ENCODE measurements around the gene GEN1.

- TF ChIP-seq GABPB1 (CRISPR knock-in tag; IDR thresholded peaks at IDR 0.05) (no peak), ZNF263 (CRISPR knock-in tag; IDR thresholded peaks at IDR 0.05; ENCODE audit: low read depth) (no peak), ZNF671 (CRISPR knock-in tag; IDR thresholded peaks at IDR 0.05) (no peak), TCF7 (CRISPR knock-in tag; IDR thresholded peaks at IDR 0.05; ENCODE audit: low read depth) (no peak), CTCF (IDR thresholded peaks at IDR 0.05) (no peak), NFYB (CRISPR knock-in tag; conservative IDR thresholded peaks at IDR 0.05; ENCODE audit: low read depth) (no peak), TEAD4 (CRISPR knock-in tag; IDR thresholded peaks at IDR 0.05) (no peak), ZBTB43 (CRISPR knock-in tag; IDR thresholded peaks at IDR 0.05) (no peak), MAX (CRISPR knock-in tag; IDR thresholded peaks at IDR 0.05) (no peak), STAT6 (CRISPR knock-in tag; conservative IDR thresholded peaks at IDR 0.05; ENCODE audit: low read depth) (no peak), ZNF121 (CRISPR knock-in tag; IDR thresholded peaks at IDR 0.05) (no peak)
Observed at GRCh38 chr2:17752246-17752645, 1.7 kb upstream of the GEN1 start.

All from WTC11 (cell line).